Activated T-helper 2 cell treated with anti-CD3 and anti-CD28 coated beads, Interferon-gamma antibody, Interleukin-2, Interleukin-4, amounts not matched to agents 10 μg/mL and 5 μg/mL and 100 μg/mL, durations not matched to agents 14 hours and 24 hours and 36 hours (primary cell): ENCODE results near the gene ZFP62. TPM values are rescaled to one million over a fixed set of nuclear protein-coding genes. Genes with fewer than 3 reads are reported as not detected.

Experiments used
- DNase-seq: peaks from one replicate; pipeline ENCODE4 v3.0.0; 2021; ENCODE audit warnings: low spot score
- H3K27ac Mint-ChIP-seq: one replicate; pipeline ENCODE4 v1.8.0; 2021; ENCODE audit warnings: mixed read lengths
- H3K27me3 Mint-ChIP-seq: one replicate; pipeline ENCODE4 v1.8.0; 2021; ENCODE audit warnings: low read depth, mixed read lengths
- H3K36me3 Mint-ChIP-seq: one replicate; pipeline ENCODE4 v1.8.0; 2021; ENCODE audit warnings: low read depth, mixed read lengths
- H3K4me1 Mint-ChIP-seq: one replicate; pipeline ENCODE4 v1.8.0; 2021; ENCODE audit warnings: low read depth, mixed read lengths
- H3K4me3 Mint-ChIP-seq: one replicate; pipeline ENCODE4 v1.8.0; 2021; ENCODE audit warnings: low read depth, mild to moderate bottlenecking, moderate library complexity, mixed read lengths
- H3K9me3 Mint-ChIP-seq: one replicate; pipeline ENCODE4 v1.8.0; 2021; ENCODE audit warnings: mixed read lengths
- intact Hi-C: fragments of 100-400 bp; cut with micrococcal nuclease; formaldehyde crosslinking; loops from one replicate; pipeline ENCODE4 v1.15.1; 2023
- total RNA-seq: library from RNA; stranded (reverse); gene quantifications from 2 replicates; pipeline ENCODE4 v1.2.3, GENCODE V29; 2022

ZFP62 gene
- total RNA-seq, 1 donor from 2014 or later = 28.8 TPM

GRCh38 chr5:180823346-180823745 is 37.7 kb downstream of the ZFP62 start:
- H3K9me3 Mint-ChIP-seq = no peaks in the 10 kb centered on the region
- no peak overlapping the region for H3K4me3 Mint-ChIP-seq
- no peaks in the 10 kb centered on the region for H3K27me3 Mint-ChIP-seq
- peaks cover 31% of the 10 kb centered on the region for H3K4me1 Mint-ChIP-seq
- no peak overlapping the region for H3K27ac Mint-ChIP-seq
- intact Hi-C loops = no loop called here
- no peak for DNase-seq
- H3K36me3 Mint-ChIP-seq = peaks cover 11% of the 10 kb centered on the region

GRCh38 chr5:180821538-180821937 is 39.5 kb downstream of the ZFP62 start:
- H3K4me1 Mint-ChIP-seq = peaks cover 38% of the 10 kb centered on the region
- H3K27me3 Mint-ChIP-seq = no peaks in the 10 kb centered on the region
- DNase-seq = no peak
- H3K27ac Mint-ChIP-seq = no peak overlapping the region
- H3K4me3 Mint-ChIP-seq = no peak overlapping the region
- no peaks in the 10 kb centered on the region for H3K9me3 Mint-ChIP-seq
- intact Hi-C loops = no loop called here
- H3K36me3 Mint-ChIP-seq = peaks cover 3% of the 10 kb centered on the region

GRCh38 chr5:180820788-180821321 is 40.2 kb downstream of the ZFP62 start:
- DNase-seq = no peak
- no peaks in the 10 kb centered on the region for H3K9me3 Mint-ChIP-seq
- H3K27me3 Mint-ChIP-seq = no peaks in the 10 kb centered on the region
- no peak overlapping the region for H3K4me3 Mint-ChIP-seq
- H3K27ac Mint-ChIP-seq = no peak overlapping the region
- intact Hi-C loops = no loop called here
- H3K4me1 Mint-ChIP-seq = peaks cover 34% of the 10 kb centered on the region
- no peaks in the 10 kb centered on the region for H3K36me3 Mint-ChIP-seq

GRCh38 chr5:180818677-180819341 is 42.3 kb downstream of the ZFP62 start:
- H3K36me3 Mint-ChIP-seq = no peaks in the 10 kb centered on the region
- no peaks in the 10 kb centered on the region for H3K27me3 Mint-ChIP-seq
- no peak overlapping the region for H3K4me3 Mint-ChIP-seq
- H3K9me3 Mint-ChIP-seq = no peaks in the 10 kb centered on the region
- DNase-seq = no peak
- no peak overlapping the region for H3K27ac Mint-ChIP-seq
- intact Hi-C loops = no loop called here
- H3K4me1 Mint-ChIP-seq = peaks cover 32% of the 10 kb centered on the region

DNA sequence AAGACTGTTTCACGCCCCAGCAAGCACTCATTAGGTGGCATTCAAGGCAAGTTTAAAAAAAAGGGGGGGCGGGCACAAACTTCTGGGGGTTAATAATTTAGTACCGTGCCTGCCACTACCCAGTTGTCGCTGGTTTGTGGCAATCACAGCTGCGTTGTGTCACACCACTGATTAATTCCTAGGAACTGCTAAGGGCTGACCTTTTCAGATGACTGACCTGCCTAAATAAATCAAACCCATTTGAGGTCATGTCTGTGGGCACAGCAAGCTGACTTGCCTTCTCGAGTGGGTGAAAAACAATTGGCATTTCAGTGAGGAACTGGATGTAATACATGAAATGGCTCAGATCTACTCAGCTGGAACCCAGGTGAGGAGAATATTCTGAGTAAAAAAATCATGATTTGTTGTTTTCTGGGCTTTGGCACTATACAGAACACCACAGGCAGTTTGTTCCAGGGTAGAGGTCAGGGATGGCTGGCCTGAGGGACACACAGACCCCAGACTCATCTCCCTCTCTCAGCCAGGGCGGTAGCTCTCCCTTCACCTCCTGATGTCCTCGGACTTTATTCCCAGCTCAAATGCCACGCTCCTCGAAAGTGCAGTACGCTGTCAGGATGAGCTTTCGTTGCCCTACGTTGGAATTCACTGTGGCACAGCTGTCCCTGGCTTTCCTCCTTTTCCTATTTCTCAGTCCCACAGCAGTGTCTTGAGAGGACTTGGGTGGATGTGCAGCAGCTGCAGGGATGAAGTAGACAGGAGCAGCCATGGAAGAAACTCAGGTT is 43.0 kb downstream of the ZFP62 start:
- Mint-ChIP-seq H3K4me1 (peaks cover 35% of the 10 kb centered on the region), H3K27me3 (no peaks in the 10 kb centered on the region), H3K27ac (no peak overlapping the region), H3K36me3 (no peaks in the 10 kb centered on the region), H3K9me3 (no peaks in the 10 kb centered on the region), H3K4me3 (no peak overlapping the region)
- intact Hi-C loops = no loop called here
- DNase-seq = no peak

GRCh38 chr5:180816608-180817534 is 44.2 kb downstream of the ZFP62 start:
- no peaks in the 10 kb centered on the region for H3K9me3 Mint-ChIP-seq
- H3K4me3 Mint-ChIP-seq = no peak overlapping the region
- peaks cover under 1% of the 10 kb centered on the region for H3K36me3 Mint-ChIP-seq
- intact Hi-C loops = no loop called here
- H3K27me3 Mint-ChIP-seq = no peaks in the 10 kb centered on the region
- no peak overlapping the region for H3K27ac Mint-ChIP-seq
- H3K4me1 Mint-ChIP-seq = peaks cover 40% of the 10 kb centered on the region
- DNase-seq = no peak

GRCh38 chr5:180815293-180815917 is 45.7 kb downstream of the ZFP62 start:
- Mint-ChIP-seq H3K27ac (no peak overlapping the region), H3K36me3 (peaks cover 3% of the 10 kb centered on the region), H3K4me1 (peaks cover 46% of the 10 kb centered on the region), H3K9me3 (no peaks in the 10 kb centered on the region), H3K4me3 (no peak overlapping the region), H3K27me3 (no peaks in the 10 kb centered on the region)
- DNase-seq = no peak
- intact Hi-C loops = no loop called here

GRCh38 chr5:180813420-180813819 is 47.7 kb downstream of the ZFP62 start:
- Mint-ChIP-seq H3K27ac (no peak overlapping the region), H3K4me1 (peaks cover 54% of the 10 kb centered on the region), H3K9me3 (no peaks in the 10 kb centered on the region), H3K36me3 (peaks cover 5% of the 10 kb centered on the region), H3K27me3 (no peaks in the 10 kb centered on the region), H3K4me3 (no peak overlapping the region)
- intact Hi-C loops = loop anchor here (5.0 kb wide), 1 partner anchor 449 kb away; the partner anchor contains the start of gene TRIM52
- no peak for DNase-seq

DNA sequence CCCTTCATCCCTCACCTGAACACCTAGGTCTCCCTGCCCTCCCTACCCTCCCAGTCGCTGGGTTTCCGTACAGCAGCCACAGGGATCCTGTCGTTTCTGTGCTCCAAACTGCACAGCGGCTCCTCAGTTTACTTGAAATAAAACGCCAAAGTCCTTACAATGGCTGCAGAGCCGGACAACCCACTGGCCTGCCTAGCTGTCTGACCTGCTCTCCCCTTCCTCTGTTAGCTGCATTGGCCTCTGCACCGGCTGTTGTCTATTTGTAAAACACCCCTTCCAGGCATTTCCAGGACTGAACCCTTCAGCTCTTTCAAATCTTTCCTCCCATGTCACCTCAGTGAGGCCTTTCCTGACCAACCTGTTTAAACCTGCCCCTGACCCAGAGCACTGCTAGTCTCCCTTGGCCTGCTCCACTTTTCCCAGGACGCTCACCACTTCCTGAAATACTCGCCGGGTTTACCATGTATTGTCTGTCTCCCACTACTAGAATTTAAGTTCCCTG is 49.4 kb downstream of the ZFP62 start:
- no peaks in the 10 kb centered on the region for H3K27me3 Mint-ChIP-seq
- H3K4me3 Mint-ChIP-seq = peak overlapping the region; percentile 79
- intact Hi-C loops = loop anchor here (5.0 kb wide), 1 partner anchor 451 kb away; the partner anchor contains the start of gene TRIM52
- peaks cover 64% of the 10 kb centered on the region for H3K4me1 Mint-ChIP-seq
- H3K36me3 Mint-ChIP-seq = peaks cover 21% of the 10 kb centered on the region
- H3K27ac Mint-ChIP-seq = peak overlapping the region; percentile 75
- no peaks in the 10 kb centered on the region for H3K9me3 Mint-ChIP-seq
- no peak for DNase-seq

GRCh38 chr5:180810959-180811622 is 50.0 kb downstream of the ZFP62 start:
- DNase-seq = no peak
- intact Hi-C loops = loop anchor here (1.0 to 5.0 kb wide), 4 partner anchors 9 to 451 kb away; partner anchors contain the start of genes MGAT1, TRIM52 and ZFP62
- Mint-ChIP-seq H3K27me3 (no peaks in the 10 kb centered on the region), H3K36me3 (peaks cover 27% of the 10 kb centered on the region), H3K27ac (peak overlapping the region; percentile 75), H3K4me1 (peaks cover 66% of the 10 kb centered on the region), H3K4me3 (peak overlapping the region; percentile 79), H3K9me3 (no peaks in the 10 kb centered on the region)

GRCh38 chr5:180810210-180810958 is 50.7 kb downstream of the ZFP62 start:
- H3K9me3 Mint-ChIP-seq = no peaks in the 10 kb centered on the region
- peaks cover 30% of the 10 kb centered on the region for H3K36me3 Mint-ChIP-seq
- intact Hi-C loops = loop anchor here (1.0 to 5.0 kb wide), 4 partner anchors 8 to 452 kb away; partner anchors contain the start of genes MGAT1, TRIM52 and ZFP62
- H3K4me1 Mint-ChIP-seq = peaks cover 69% of the 10 kb centered on the region
- peak overlapping the region; percentile 99 for H3K27ac Mint-ChIP-seq
- H3K27me3 Mint-ChIP-seq = no peaks in the 10 kb centered on the region
- peak overlapping the region; percentile 79 for H3K4me3 Mint-ChIP-seq
- DNase-seq = peak; percentile 92
